CD14-positive monocyte (primary cell): ENCODE results near the gene PMM2. TPM values are rescaled to one million over a fixed set of nuclear protein-coding genes. Genes with fewer than 3 reads are reported as not detected.
A peak's percentile ranks its signal among the peaks of the same experiment; 100 is the strongest.
"Not testable (repeated sequence)": the region's sequence is repeated elsewhere in the genome, so short reads cannot be mapped to it uniquely, and the experiment has no call there.

Experiments used
- DNase-seq, 3 donors: peaks; one replicate each; pipeline ENCODE4 v3.0.0-alpha.2; 2011 to 2022
- H2AFZ ChIP-seq: 2 replicates; pipeline ENCODE4 v1.6.0; 2012; ENCODE audit warnings: mild to moderate bottlenecking, low read depth, low read length, inconsistent platforms; ENCODE audit not compliant: insufficient read depth, poor library complexity, severe bottlenecking
- H3K27ac ChIP-seq, 2 donors: 1 replicate in 1 of 2; 2 replicates in 1 of 2; pipeline ENCODE4 v1.5.1; 2012 to 2013; ENCODE audit warnings: low read length in 2 of 2, control low read depth in 1 of 2, inconsistent platforms in 1 of 2, low read depth in 1 of 2, mild to moderate bottlenecking in 1 of 2
- H3K27me3 ChIP-seq, 2 donors: one replicate each; pipeline versions ENCODE4 v1.6.0 to v1.6.1; 2011 to 2013; ENCODE audit warnings: low read length in 2 of 2; ENCODE audit not compliant: control insufficient read depth in 2 of 2, insufficient read depth in 2 of 2
- H3K36me3 ChIP-seq, 2 donors: replicated peaks in 1 of 2; 1 replicate in 1 of 2; 2 replicates in 1 of 2; pipeline versions ENCODE4 v1.5.1 to v1.6.1; 2012 to 2013; ENCODE audit warnings: low read length in 2 of 2, control low read depth in 1 of 2, inconsistent platforms in 1 of 2, mild to moderate bottlenecking in 1 of 2; ENCODE audit not compliant: insufficient read depth in 2 of 2, control insufficient read depth in 1 of 2
- H3K4me1 ChIP-seq, 2 donors: 1 replicate in 1 of 2; 2 replicates in 1 of 2; pipeline versions ENCODE4 v1.5.1 to v1.6.1; 2012 to 2013; ENCODE audit warnings: low read length in 2 of 2, control low read depth in 1 of 2, inconsistent platforms in 1 of 2, mild to moderate bottlenecking in 1 of 2, moderate library complexity in 1 of 2; ENCODE audit not compliant: insufficient read depth in 2 of 2, control insufficient read depth in 1 of 2
- H3K4me2 ChIP-seq: replicated peaks from 2 replicates; pipeline ENCODE3; 2012; ENCODE audit warnings: low read length, moderate library complexity, mild to moderate bottlenecking; ENCODE audit not compliant: poor library complexity, severe bottlenecking; ENCODE audit errors: extremely low read depth
- H3K4me3 ChIP-seq, 3 experiments: fragments of 200-600 bp in 1 of 3; sonication (generic) in 1 of 3; replicated peaks in 1 of 3; 1 replicate in 2 of 3; 2 replicates in 1 of 3; pipeline ENCODE4 v1.5.1; 2011 to 2013; ENCODE audit warnings: low read length in 3 of 3, mild to moderate bottlenecking in 3 of 3, control low read depth in 2 of 3, low read depth in 2 of 3, inconsistent platforms in 1 of 3, moderate library complexity in 1 of 3
- H3K79me2 ChIP-seq: 2 replicates; pipeline ENCODE4 v1.6.0; 2012; ENCODE audit warnings: mild to moderate bottlenecking, control low read depth, inconsistent platforms, low read length, moderate library complexity; ENCODE audit not compliant: insufficient read depth
- H3K9ac ChIP-seq: 2 replicates; pipeline ENCODE4 v1.6.0; 2017; ENCODE audit warnings: low read length, mild to moderate bottlenecking; ENCODE audit not compliant: insufficient read depth, poor library complexity, severe bottlenecking
- H3K9me3 ChIP-seq, 2 donors: replicated peaks in 1 of 2; 1 replicate in 1 of 2; 2 replicates in 1 of 2; pipeline versions ENCODE4 v1.5.1 to v1.6.1; 2012 to 2013; ENCODE audit warnings: low read length in 2 of 2, control low read depth in 1 of 2; ENCODE audit not compliant: control insufficient read depth in 1 of 2, insufficient read depth in 1 of 2
- H4K20me1 ChIP-seq: 2 replicates; pipeline ENCODE4 v1.6.0; 2012; ENCODE audit warnings: mild to moderate bottlenecking, low read length, control low read depth, moderate library complexity; ENCODE audit not compliant: insufficient read depth
- H3K27ac Mint-ChIP-seq, 7 donors: one replicate each; pipeline ENCODE4 v1.8.0; 2020; ENCODE audit warnings: mild to moderate bottlenecking in 7 of 7, mixed read lengths in 7 of 7, moderate library complexity in 6 of 7, inconsistent platforms in 2 of 7
- H3K27me3 Mint-ChIP-seq, 3 donors: one replicate each; pipeline ENCODE4 v1.8.0; 2021 to 2022; ENCODE audit warnings: low read depth in 3 of 3, mild to moderate bottlenecking in 3 of 3, mixed read lengths in 3 of 3, moderate library complexity in 3 of 3, inconsistent platforms in 1 of 3
- H3K36me3 Mint-ChIP-seq, 2 donors: one replicate each; pipeline ENCODE4 v1.8.0; 2020; ENCODE audit warnings: mixed read lengths in 2 of 2, inconsistent platforms in 1 of 2, mild to moderate bottlenecking in 1 of 2
- H3K4me1 Mint-ChIP-seq: one replicate; pipeline ENCODE4 v1.8.0; 2020; ENCODE audit warnings: mild to moderate bottlenecking, mixed read lengths
- H3K4me3 Mint-ChIP-seq, 2 donors: one replicate each; pipeline ENCODE4 v1.8.0; 2020; ENCODE audit warnings: mild to moderate bottlenecking in 2 of 2, mixed read lengths in 2 of 2, moderate library complexity in 1 of 2
- H3K9me3 Mint-ChIP-seq, 7 donors: one replicate each; pipeline ENCODE4 v1.8.0; 2020 to 2022; ENCODE audit warnings: mixed read lengths in 7 of 7, mild to moderate bottlenecking in 6 of 7, moderate library complexity in 6 of 7, inconsistent platforms in 2 of 7
- WGBS: methylation state at CpG from one replicate; pipeline ENCODE4 v1.1.5; 2013; ENCODE audit warnings: missing lambda C conversion rate; ENCODE audit not compliant: insufficient coverage; 5-methylcytosine and 5-hydroxymethylcytosine counted together
- intact Hi-C, 2 donors: fragments of 100-400 bp; cut with micrococcal nuclease; formaldehyde crosslinking; loops; one replicate each; pipeline versions ENCODE4 v1.15.0 to v1.15.1; 2023
- polyA plus RNA-seq, 3 donors: library from polyadenylated mRNA; depleted of rRNA in 1 of 3; unstranded in 2 of 3; stranded (reverse) in 1 of 3; fragments of 300-500 nt in 2 of 3; fragments of >200 nt in 1 of 3; fragmentation: Illumina TruSeq in 2 of 3; gene quantifications; 1 replicate in 2 of 3; 2 replicates in 1 of 3; pipeline ENCODE4 v1.2.3, GENCODE V29; 2012 to 2021
- TF ChIP-seq, protein P1 (sequence below): fragments of 200-600 bp; IDR thresholded peaks from one replicate; pipeline ENCODE4 v1.8.0; 2022; ENCODE audit warnings: antibody characterized with exemption, mild to moderate bottlenecking

The PMM2 gene
- polyA plus RNA-seq, 3 donors = 15.2 to 22.9 (median 17.8) TPM

GRCh38 chr16:8873866-8874195, 76.2 kb downstream of the PMM2 start:
- H3K9me3 ChIP-seq, H2AFZ ChIP-seq, DNase-seq, H3K27ac ChIP-seq, H3K4me2 ChIP-seq, intact Hi-C loops, H3K9me3 Mint-ChIP-seq, H3K36me3 ChIP-seq, H3K27me3 ChIP-seq, H3K4me3 Mint-ChIP-seq, H3K79me2 ChIP-seq, H3K9ac ChIP-seq, H3K27ac Mint-ChIP-seq, H3K4me3 ChIP-seq, H3K27me3 Mint-ChIP-seq, H4K20me1 ChIP-seq, H3K36me3 Mint-ChIP-seq: not testable (repeated sequence)
- TF ChIP-seq, protein P1, sequence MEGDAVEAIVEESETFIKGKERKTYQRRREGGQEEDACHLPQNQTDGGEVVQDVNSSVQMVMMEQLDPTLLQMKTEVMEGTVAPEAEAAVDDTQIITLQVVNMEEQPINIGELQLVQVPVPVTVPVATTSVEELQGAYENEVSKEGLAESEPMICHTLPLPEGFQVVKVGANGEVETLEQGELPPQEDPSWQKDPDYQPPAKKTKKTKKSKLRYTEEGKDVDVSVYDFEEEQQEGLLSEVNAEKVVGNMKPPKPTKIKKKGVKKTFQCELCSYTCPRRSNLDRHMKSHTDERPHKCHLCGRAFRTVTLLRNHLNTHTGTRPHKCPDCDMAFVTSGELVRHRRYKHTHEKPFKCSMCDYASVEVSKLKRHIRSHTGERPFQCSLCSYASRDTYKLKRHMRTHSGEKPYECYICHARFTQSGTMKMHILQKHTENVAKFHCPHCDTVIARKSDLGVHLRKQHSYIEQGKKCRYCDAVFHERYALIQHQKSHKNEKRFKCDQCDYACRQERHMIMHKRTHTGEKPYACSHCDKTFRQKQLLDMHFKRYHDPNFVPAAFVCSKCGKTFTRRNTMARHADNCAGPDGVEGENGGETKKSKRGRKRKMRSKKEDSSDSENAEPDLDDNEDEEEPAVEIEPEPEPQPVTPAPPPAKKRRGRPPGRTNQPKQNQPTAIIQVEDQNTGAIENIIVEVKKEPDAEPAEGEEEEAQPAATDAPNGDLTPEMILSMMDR = peak; percentile 23
- H3K4me1 Mint-ChIP-seq = peaks cover 25% of the 10 kb centered on the region
- WGBS = 100% methylated on average over 2 of the region's 7 CpGs
- peaks cover 22 to 30% of the 10 kb centered on the region in 2 donors for H3K4me1 ChIP-seq

DNA sequence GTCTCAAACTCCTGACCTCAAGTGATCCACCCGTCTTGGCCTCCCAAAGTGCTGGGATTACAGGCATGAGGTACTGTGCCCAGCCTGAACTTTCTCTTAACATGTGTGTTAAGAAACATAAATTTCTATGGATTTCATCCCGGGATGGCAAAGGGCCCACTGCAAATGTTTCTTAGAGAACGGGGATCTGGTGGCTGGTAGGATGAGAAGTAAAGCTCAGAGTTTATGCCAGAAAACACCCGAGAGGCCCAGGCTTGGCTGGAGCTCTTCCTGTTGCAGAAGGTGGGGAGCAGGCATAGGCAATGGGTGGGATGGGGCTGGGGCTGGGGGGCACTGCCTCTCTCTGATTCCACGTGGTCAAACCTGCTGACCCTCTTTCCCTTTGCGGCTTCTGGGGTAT, 76.7 kb downstream of the PMM2 start:
- H3K79me2 ChIP-seq = no peaks in the 10 kb centered on the region
- H3K36me3 ChIP-seq = no peaks in the 10 kb centered on the region
- Mint-ChIP-seq H3K9me3 (no peaks in the 10 kb centered on the region), H3K4me3 (no peak overlapping the region), H3K36me3 (no peaks in the 10 kb centered on the region), H3K27me3 (peaks cover 1 to 9% (median 6%) of the 10 kb centered on the region in 3 donors), H3K4me1 (peaks cover 22% of the 10 kb centered on the region), H3K27ac (no peak overlapping the region)
- no peaks in the 10 kb centered on the region for H3K9me3 ChIP-seq
- 60% methylated on average over 5 of the region's 6 CpGs for WGBS
- intact Hi-C loops = no loop called here
- no peak overlapping the region for H3K4me2 ChIP-seq
- no peaks in the 10 kb centered on the region for H4K20me1 ChIP-seq
- no peak overlapping the region for H3K4me3 ChIP-seq
- TF ChIP-seq, protein P1 = no peak
- DNase-seq = no peak
- H2AFZ ChIP-seq = no peak overlapping the region
- H3K9ac ChIP-seq = no peak overlapping the region
- no peak overlapping the region for H3K27ac ChIP-seq
- no peaks in the 10 kb centered on the region for H3K27me3 ChIP-seq
- H3K4me1 ChIP-seq = peaks cover 19 to 27% of the 10 kb centered on the region in 2 donors

DNA sequence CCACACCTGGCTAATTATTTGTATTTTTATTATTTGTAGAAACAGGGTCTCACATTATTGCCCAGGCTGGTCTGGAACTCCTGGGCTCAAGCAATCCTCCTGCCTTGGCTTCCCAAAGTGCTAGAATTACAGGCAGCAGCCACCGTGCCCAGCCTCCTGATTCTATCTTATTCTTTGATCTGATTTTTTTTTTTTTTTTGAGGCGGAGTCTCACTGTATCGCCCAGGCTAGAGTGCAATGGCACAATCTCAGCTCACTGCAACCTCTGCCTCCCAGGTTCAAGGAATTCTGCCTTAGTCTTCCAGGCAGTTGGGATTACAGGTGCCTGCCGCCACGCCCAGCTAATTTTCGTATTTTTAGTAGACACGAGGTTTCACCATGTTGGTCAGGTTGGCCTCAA, 77.7 kb downstream of the PMM2 start:
- H3K4me3 ChIP-seq, H3K36me3 Mint-ChIP-seq, H3K4me2 ChIP-seq, H3K36me3 ChIP-seq, DNase-seq, H3K9me3 ChIP-seq, H3K27me3 ChIP-seq, H4K20me1 ChIP-seq, H3K27ac ChIP-seq, H3K79me2 ChIP-seq, intact Hi-C loops, H3K9ac ChIP-seq, H2AFZ ChIP-seq, H3K9me3 Mint-ChIP-seq, H3K4me3 Mint-ChIP-seq, H3K27ac Mint-ChIP-seq: not testable (repeated sequence)
- H3K4me1 ChIP-seq = peaks cover 12 to 17% of the 10 kb centered on the region in 2 donors
- WGBS = 85% methylated on average over 7 of the region's 7 CpGs
- peaks cover 15% of the 10 kb centered on the region for H3K4me1 Mint-ChIP-seq
- peaks cover 1 to 11% (median 6%) of the 10 kb centered on the region in 3 donors for H3K27me3 Mint-ChIP-seq
